ENCODE measurements around the gene SLC1A1.

GRCh38 chr9:4509590-4509984 lies 19.3 kb downstream of the SLC1A1 start:
- TF ChIP-seq CTCF (IDR thresholded peaks at IDR 0.05) (no peak), POLR2AphosphoS5 (IDR thresholded peaks at IDR 0.05) (no peak), POLR2A (IDR thresholded peaks at IDR 0.05) (no peak)

Data from gastroesophageal sphincter (tissue), 3 donors.